Thoracic aorta (tissue), 2 donors: Measurements from ENCODE around the gene DNAAF1. TPM values are rescaled to one million over a fixed set of nuclear protein-coding genes. Genes with fewer than 3 reads are reported as not detected.

ENCODE experiments used
- ATAC-seq: fragments of 150-250 bp; one replicate; pipeline ENCODE4 v1.8.0; 2017; ENCODE audit warnings: low read depth; ENCODE audit not compliant: insufficient number of reproducible peaks, low FRiP score
- DNase-seq: peaks from one replicate; pipeline ENCODE4 v3.0.0-alpha.2; 2020; ENCODE audit warnings: low spot score
- H3K27ac ChIP-seq, 2 donors: fragments of 200-600 bp; sonication (generic); 1 replicate in 1 of 2; 2 replicates in 1 of 2; pipeline ENCODE4 v1.5.1; 2016; ENCODE audit warnings: mild to moderate bottlenecking in 2 of 2, moderate library complexity in 2 of 2
- H3K27me3 ChIP-seq: fragments of 200-600 bp; sonication (generic); replicated peaks from 2 replicates; pipeline ENCODE4 v1.6.0; 2016; ENCODE audit warnings: mild to moderate bottlenecking; ENCODE audit not compliant: insufficient read depth
- H3K36me3 ChIP-seq: fragments of 200-600 bp; sonication (generic); one replicate; pipeline ENCODE4 v1.5.1; 2016
- H3K4me1 ChIP-seq, 2 donors: fragments of 200-600 bp; sonication (generic); 1 replicate in 1 of 2; 2 replicates in 1 of 2; pipeline versions ENCODE4 v1.5.1 to v1.6.0; 2016; ENCODE audit warnings: low read depth in 2 of 2, mild to moderate bottlenecking in 1 of 2; ENCODE audit not compliant: control insufficient read depth in 1 of 2
- H3K4me3 ChIP-seq: fragments of 200-600 bp; sonication (generic); 2 replicates; pipeline ENCODE4 v1.5.1; 2016; ENCODE audit warnings: mild to moderate bottlenecking
- H3K9me3 ChIP-seq: fragments of 200-600 bp; sonication (generic); 2 replicates; pipeline ENCODE4 v1.5.1; 2016
- CTCF ChIP-seq: fragments of 200-600 bp; sonication (generic); IDR thresholded peaks from one replicate; pipeline ENCODE4 v1.5.1; 2019; ENCODE audit warnings: antibody characterized with exemption
- total RNA-seq, 2 donors: library from RNA; depleted of rRNA; stranded (reverse); fragments of >200 nt; gene quantifications; one replicate each; pipeline versions ENCODE4 v1.1.0 to v1.2.3, GENCODE V29; 2016

The DNAAF1 gene
- total RNA-seq, 2 donors from 2014 or later = not detected

- DNase-seq = no peak
- H3K4me3 ChIP-seq = no peak overlapping the region
- ATAC-seq = no peak
- no peaks in the 10 kb centered on the region for H3K4me1 ChIP-seq
- H3K27me3 ChIP-seq = no peaks in the 10 kb centered on the region
- H3K27ac ChIP-seq = no peak overlapping the region
- H3K36me3 ChIP-seq = no peaks in the 10 kb centered on the region
- TF ChIP-seq CTCF = no peak
- no peaks in the 10 kb centered on the region for H3K9me3 ChIP-seq
Observed at GRCh38 chr16:84205976-84206691, 61.0 kb downstream of the DNAAF1 start.

DNA sequence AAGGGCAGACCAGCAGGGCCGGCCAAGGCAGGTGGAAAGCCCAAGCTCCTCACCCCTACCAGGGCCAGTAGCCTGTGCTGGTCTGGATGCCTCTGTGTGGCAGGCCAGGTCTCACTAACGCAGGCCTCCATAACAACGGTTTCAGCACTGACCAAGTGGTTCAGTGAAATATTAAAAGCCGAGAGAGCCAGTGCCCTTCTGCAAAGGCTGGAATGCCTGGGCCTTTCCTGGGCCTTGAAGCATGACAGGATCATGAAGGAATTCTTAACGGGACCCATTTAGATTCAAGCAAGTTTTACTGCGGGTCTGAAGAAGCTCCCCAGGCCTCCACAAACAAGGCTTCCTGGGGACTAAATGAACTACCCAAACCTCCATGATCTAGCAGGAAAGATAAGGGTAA lies 62.1 kb downstream of the DNAAF1 start:
- Histone ChIP-seq H3K27me3 (no peaks in the 10 kb centered on the region), H3K4me3 (no peak overlapping the region), H3K4me1 (no peaks in the 10 kb centered on the region), H3K36me3 (no peaks in the 10 kb centered on the region), H3K27ac (no peak overlapping the region), H3K9me3 (no peaks in the 10 kb centered on the region)
- no peak for TF ChIP-seq CTCF
- DNase-seq (no peak), ATAC-seq (no peak)

GRCh38 chr16:84207879-84208278 lies 62.8 kb downstream of the DNAAF1 start:
- no peaks in the 10 kb centered on the region for H3K4me1 ChIP-seq
- H3K9me3 ChIP-seq = no peaks in the 10 kb centered on the region
- no peaks in the 10 kb centered on the region for H3K36me3 ChIP-seq
- no peak for DNase-seq
- ATAC-seq = no peak
- H3K27me3 ChIP-seq = no peaks in the 10 kb centered on the region
- H3K27ac ChIP-seq = no peak overlapping the region
- no peak overlapping the region for H3K4me3 ChIP-seq
- no peak for TF ChIP-seq CTCF

DNA sequence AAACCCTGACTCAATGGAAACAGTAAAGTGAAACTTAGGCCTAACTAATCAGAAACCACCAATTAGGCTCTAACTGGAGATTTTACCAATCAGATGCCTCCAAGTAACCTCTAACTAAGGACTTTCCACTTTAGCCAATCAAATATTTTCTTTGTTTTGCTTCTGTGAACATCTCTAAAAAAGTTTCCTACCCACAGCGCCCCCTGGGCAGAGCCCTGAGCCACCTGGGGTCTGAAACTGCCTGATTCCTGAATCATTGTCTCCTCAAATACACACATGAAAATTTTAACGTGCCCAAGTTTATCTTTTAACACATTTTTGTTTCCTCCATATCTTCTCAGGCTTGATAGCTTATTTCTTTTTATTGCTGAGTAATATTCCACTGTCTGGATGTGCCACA lies 64.9 kb downstream of the DNAAF1 start:
- no peak overlapping the region for H3K27ac ChIP-seq
- no peak for ATAC-seq
- no peaks in the 10 kb centered on the region for H3K4me1 ChIP-seq
- H3K27me3 ChIP-seq = no peaks in the 10 kb centered on the region
- no peaks in the 10 kb centered on the region for H3K36me3 ChIP-seq
- no peak for DNase-seq
- TF ChIP-seq CTCF = no peak
- no peaks in the 10 kb centered on the region for H3K9me3 ChIP-seq
- no peak overlapping the region for H3K4me3 ChIP-seq

GRCh38 chr16:84212154-84212553 lies 67.0 kb downstream of the DNAAF1 start:
- H3K4me3 ChIP-seq = no peak overlapping the region
- H3K36me3 ChIP-seq = no peaks in the 10 kb centered on the region
- no peak for ATAC-seq
- no peaks in the 10 kb centered on the region for H3K27me3 ChIP-seq
- DNase-seq = no peak
- TF ChIP-seq CTCF = no peak
- peaks cover 0 to 5% of the 10 kb centered on the region in 2 donors for H3K4me1 ChIP-seq
- no peak overlapping the region for H3K27ac ChIP-seq
- H3K9me3 ChIP-seq = no peaks in the 10 kb centered on the region
